Measurements from ENCODE around the gene EFCAB8. TPM values are rescaled to one million over a fixed set of nuclear protein-coding genes. Genes with fewer than 3 reads are reported as not detected.

Gene EFCAB8
- total RNA-seq, 1 donor from 2014 or later: 0.32 TPM

DNA sequence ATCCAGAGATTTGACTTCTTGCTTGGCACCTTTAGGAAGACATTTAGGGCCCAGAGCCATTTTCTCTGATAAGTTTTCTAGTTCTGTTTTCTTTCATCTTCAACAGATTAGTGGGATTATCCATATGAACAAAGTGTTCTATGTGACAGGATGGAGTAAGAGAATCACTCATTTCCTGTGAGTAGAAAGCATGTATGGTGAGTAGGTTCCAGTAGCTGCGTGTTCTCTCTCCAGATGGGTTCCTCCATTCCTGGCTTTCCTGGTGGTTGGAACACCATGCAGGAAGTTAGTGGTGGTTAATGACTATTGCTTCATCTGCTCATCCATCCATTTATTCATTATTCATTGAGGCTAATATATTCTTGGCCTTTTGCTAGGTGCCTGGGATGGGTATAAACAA lies 54.0 kb downstream of the EFCAB8 start:
- Mint-ChIP-seq H3K9me3 (ENCODE audit: low read depth) (peaks cover 15% of the 10 kb centered on the region), H3K4me3 (ENCODE audit: unreplicated experiment) (no peak overlapping the region), H3K27me3 (ENCODE audit: low read depth) (no peaks in the 10 kb centered on the region), H3K27ac (ENCODE audit: unreplicated experiment) (no peak overlapping the region), H3K4me1 (ENCODE audit: low read depth) (peaks cover 3% of the 10 kb centered on the region), H3K36me3 (ENCODE audit: low read depth) (peaks cover 19% of the 10 kb centered on the region)
- no peak for TF ChIP-seq CTCF (IDR thresholded peaks at IDR 0.05)
- no peak for DNase-seq (ENCODE audit: low spot score)

- no peak for DNase-seq (ENCODE audit: low spot score)
- TF ChIP-seq CTCF (IDR thresholded peaks at IDR 0.05): no peak
- H3K27ac Mint-ChIP-seq (ENCODE audit: unreplicated experiment): no peak overlapping the region
- H3K4me1 Mint-ChIP-seq (ENCODE audit: low read depth): peaks cover 3% of the 10 kb centered on the region
- H3K36me3 Mint-ChIP-seq (ENCODE audit: low read depth): peaks cover 19% of the 10 kb centered on the region
- H3K9me3 Mint-ChIP-seq (ENCODE audit: low read depth): peaks cover 15% of the 10 kb centered on the region
- no peak overlapping the region for H3K4me3 Mint-ChIP-seq (ENCODE audit: unreplicated experiment)
- no peaks in the 10 kb centered on the region for H3K27me3 Mint-ChIP-seq (ENCODE audit: low read depth)
These were observed 55.3 kb downstream of the EFCAB8 start for GRCh38 chr20:32914031-32914430.

DNA sequence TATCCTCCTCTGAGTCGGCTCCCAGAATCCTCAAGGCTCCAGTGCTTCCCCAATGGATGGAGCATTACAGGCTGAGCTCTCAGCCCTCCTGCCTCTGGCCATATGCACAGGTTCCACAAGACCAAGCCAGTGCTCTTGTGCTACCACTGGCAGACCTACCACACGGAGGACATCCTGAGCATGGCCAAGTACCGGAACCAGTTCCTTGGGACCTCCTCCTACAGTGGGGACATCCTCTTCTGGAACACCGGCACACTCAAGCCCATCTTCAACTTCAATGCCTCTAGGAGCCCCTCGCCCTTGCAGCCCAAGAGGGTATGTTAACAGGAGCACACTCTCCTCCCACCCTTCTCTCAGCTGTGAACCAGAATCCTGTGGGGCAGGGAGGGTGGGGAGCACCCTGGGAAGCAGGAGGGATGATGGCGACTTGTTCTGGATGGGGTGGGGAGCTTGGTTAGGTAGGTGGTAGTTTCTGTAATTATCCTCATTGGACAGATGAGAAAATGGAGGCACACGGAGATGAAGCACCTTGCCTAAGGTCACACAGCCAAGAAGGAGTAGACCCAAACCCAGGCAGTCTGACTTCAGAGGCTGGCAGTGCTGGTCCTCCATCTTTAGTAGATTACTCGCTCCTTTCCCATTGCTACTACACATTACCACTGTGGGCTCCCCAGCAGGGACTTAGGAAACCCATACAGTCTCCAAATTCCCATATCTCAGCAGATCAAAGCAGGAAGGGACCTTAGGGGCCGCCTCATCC lies 58.6 kb downstream of the EFCAB8 start:
- Mint-ChIP-seq H3K9me3 (ENCODE audit: low read depth) (peaks cover 15% of the 10 kb centered on the region), H3K4me3 (ENCODE audit: unreplicated experiment) (no peak overlapping the region), H3K27me3 (ENCODE audit: low read depth) (peaks cover 11% of the 10 kb centered on the region), H3K36me3 (ENCODE audit: low read depth) (peaks cover 25% of the 10 kb centered on the region), H3K27ac (ENCODE audit: unreplicated experiment) (no peak overlapping the region), H3K4me1 (ENCODE audit: low read depth) (no peaks in the 10 kb centered on the region)
- TF ChIP-seq CTCF (IDR thresholded peaks at IDR 0.05): no peak
- DNase-seq (ENCODE audit: low spot score): no peak

GRCh38 chr20:32918296-32918695 lies 59.6 kb downstream of the EFCAB8 start:
- no peak for TF ChIP-seq CTCF (IDR thresholded peaks at IDR 0.05)
- Mint-ChIP-seq H3K27me3 (ENCODE audit: low read depth) (peaks cover 13% of the 10 kb centered on the region), H3K4me3 (ENCODE audit: unreplicated experiment) (no peak overlapping the region), H3K27ac (ENCODE audit: unreplicated experiment) (no peak overlapping the region), H3K9me3 (ENCODE audit: low read depth) (peaks cover 15% of the 10 kb centered on the region), H3K4me1 (ENCODE audit: low read depth) (no peaks in the 10 kb centered on the region), H3K36me3 (ENCODE audit: low read depth) (peaks cover 22% of the 10 kb centered on the region)
- DNase-seq (ENCODE audit: low spot score): no peak

DNA sequence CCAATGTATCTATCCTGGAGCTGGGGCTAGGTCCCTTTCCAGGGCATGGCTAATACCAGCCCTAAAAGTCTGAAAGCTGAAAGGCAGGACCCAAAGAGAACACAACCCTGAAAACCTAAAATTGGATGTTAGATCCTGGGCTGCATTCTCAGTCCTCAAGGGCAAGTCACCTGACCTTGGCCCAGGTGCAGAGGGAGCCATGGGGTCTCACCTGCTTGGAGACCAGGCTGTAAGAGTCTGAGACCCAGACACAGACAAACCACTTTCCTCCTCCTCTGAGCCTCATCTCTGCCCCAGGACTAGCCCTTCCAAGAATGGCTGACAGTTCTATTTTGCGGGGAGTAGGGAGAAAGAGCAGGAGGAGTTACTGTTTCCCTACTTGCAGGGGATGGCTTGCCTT lies 60.0 kb downstream of the EFCAB8 start:
- no peaks in the 10 kb centered on the region for H3K4me1 Mint-ChIP-seq (ENCODE audit: low read depth)
- no peak for DNase-seq (ENCODE audit: low spot score)
- H3K27me3 Mint-ChIP-seq (ENCODE audit: low read depth): peaks cover 13% of the 10 kb centered on the region
- no peak overlapping the region for H3K27ac Mint-ChIP-seq (ENCODE audit: unreplicated experiment)
- no peak for TF ChIP-seq CTCF (IDR thresholded peaks at IDR 0.05)
- no peak overlapping the region for H3K4me3 Mint-ChIP-seq (ENCODE audit: unreplicated experiment)
- peaks cover 20% of the 10 kb centered on the region for H3K36me3 Mint-ChIP-seq (ENCODE audit: low read depth)
- peaks cover 15% of the 10 kb centered on the region for H3K9me3 Mint-ChIP-seq (ENCODE audit: low read depth)
